BLaER1 (cell line): ENCODE data around the gene CLIP2.
A peak's percentile ranks its signal among the peaks of the same experiment; 100 is the strongest.

Experiments used
- H3K27ac ChIP-seq: shearing (Covaris generic); formaldehyde crosslinking; 2 replicates; pipeline ENCODE4 v1.8.1; 2022
- H3K27me3 ChIP-seq: shearing (Covaris generic); formaldehyde crosslinking; 2 replicates; pipeline ENCODE4 v1.8.1; 2022
- H3K36me3 ChIP-seq: shearing (Covaris generic); formaldehyde crosslinking; 2 replicates; pipeline ENCODE4 v1.8.1; 2022
- H3K4me1 ChIP-seq: shearing (Covaris generic); formaldehyde crosslinking; 2 replicates; pipeline ENCODE4 v1.8.1; 2022
- H3K4me2 ChIP-seq: shearing (Covaris generic); formaldehyde crosslinking; 2 replicates; pipeline ENCODE4 v1.8.1; 2022
- H3K4me3 ChIP-seq: shearing (Covaris generic); formaldehyde crosslinking; 2 replicates; pipeline ENCODE4 v1.8.1; 2022
- H3K9ac ChIP-seq: shearing (Covaris generic); formaldehyde crosslinking; 2 replicates; pipeline ENCODE4 v1.8.1; 2022
- H3K9me3 ChIP-seq: shearing (Covaris generic); formaldehyde crosslinking; 2 replicates; pipeline ENCODE4 v1.8.1; 2022
- H4K20me1 ChIP-seq: shearing (Covaris generic); formaldehyde crosslinking; 2 replicates; pipeline ENCODE4 v1.8.1; 2022
- Cebpa-rat ChIP-seq: shearing (Covaris generic); IDR thresholded peaks from 2 replicates; pipeline ENCODE4 v1.8.1; 2022

The CLIP2 gene

DNA sequence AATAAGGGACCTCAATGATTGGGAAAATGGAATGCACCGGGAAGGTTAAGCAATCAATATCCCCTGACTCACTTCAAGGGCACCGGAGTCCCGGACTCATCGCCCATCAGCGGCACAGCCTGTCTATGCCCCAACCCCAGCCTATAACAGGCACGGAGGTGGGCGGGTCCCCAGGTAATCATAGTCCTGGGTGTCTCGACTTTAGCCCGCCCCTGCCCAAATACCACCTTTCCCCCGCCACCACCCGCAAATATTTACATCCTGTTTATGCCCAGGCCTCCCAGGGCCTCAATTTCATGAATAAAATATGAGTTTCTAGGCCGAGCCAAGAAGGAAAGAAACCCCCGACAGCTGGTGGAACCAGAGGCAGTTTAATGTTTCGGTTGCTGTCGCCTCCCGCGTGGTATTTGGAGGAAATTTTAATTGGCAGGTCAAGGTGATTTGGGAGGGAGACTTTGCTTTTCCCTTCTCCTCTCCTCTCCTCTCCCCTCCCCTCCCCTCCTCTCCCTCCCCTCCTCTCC is 19.4 kb upstream of the CLIP2 start:
- no peaks in the 10 kb centered on the region for H3K36me3 ChIP-seq
- peak overlapping the region; percentile 67 for H3K4me3 ChIP-seq
- H3K27me3 ChIP-seq = no peaks in the 10 kb centered on the region
- peak overlapping the region; percentile 63; the same call in 1 of the 2 replicates for H3K9ac ChIP-seq
- no peak overlapping the region for H3K27ac ChIP-seq
- no peak for TF ChIP-seq Cebpa-rat
- H3K4me2 ChIP-seq = peak overlapping the region; percentile 86
- no peaks in the 10 kb centered on the region for H3K9me3 ChIP-seq
- no peaks in the 10 kb centered on the region for H4K20me1 ChIP-seq
- peaks cover 96% of the 10 kb centered on the region for H3K4me1 ChIP-seq

DNA sequence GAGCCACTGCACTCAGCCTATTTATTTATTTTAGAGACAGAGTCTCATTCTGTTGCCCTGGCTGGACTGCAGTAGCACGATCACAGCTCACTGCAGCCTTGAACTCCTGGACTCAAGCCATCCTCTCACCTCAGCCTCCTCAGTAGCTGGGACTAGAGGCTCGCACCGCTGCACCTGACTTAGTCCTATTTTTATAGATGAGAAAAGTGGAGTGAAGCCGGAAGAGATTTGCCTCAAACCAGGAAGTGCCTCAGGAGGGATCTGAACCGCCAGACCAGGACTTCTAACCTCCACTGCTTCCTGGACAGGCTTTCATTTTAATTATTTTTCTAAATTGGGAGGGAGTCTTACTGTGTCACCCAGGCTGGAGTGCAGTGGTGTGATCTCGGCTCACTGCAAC is 17.5 kb upstream of the CLIP2 start:
- H3K4me3 ChIP-seq = peak overlapping the region; percentile 51
- TF ChIP-seq Cebpa-rat = no peak
- peak overlapping the region; percentile 85 for H3K27ac ChIP-seq
- H3K36me3 ChIP-seq = no peaks in the 10 kb centered on the region
- peak overlapping the region; percentile 69 for H3K9ac ChIP-seq
- no peaks in the 10 kb centered on the region for H3K27me3 ChIP-seq
- peak overlapping the region; percentile 88 for H3K4me2 ChIP-seq
- no peaks in the 10 kb centered on the region for H4K20me1 ChIP-seq
- H3K4me1 ChIP-seq = peaks cover 94% of the 10 kb centered on the region
- H3K9me3 ChIP-seq = no peaks in the 10 kb centered on the region

DNA sequence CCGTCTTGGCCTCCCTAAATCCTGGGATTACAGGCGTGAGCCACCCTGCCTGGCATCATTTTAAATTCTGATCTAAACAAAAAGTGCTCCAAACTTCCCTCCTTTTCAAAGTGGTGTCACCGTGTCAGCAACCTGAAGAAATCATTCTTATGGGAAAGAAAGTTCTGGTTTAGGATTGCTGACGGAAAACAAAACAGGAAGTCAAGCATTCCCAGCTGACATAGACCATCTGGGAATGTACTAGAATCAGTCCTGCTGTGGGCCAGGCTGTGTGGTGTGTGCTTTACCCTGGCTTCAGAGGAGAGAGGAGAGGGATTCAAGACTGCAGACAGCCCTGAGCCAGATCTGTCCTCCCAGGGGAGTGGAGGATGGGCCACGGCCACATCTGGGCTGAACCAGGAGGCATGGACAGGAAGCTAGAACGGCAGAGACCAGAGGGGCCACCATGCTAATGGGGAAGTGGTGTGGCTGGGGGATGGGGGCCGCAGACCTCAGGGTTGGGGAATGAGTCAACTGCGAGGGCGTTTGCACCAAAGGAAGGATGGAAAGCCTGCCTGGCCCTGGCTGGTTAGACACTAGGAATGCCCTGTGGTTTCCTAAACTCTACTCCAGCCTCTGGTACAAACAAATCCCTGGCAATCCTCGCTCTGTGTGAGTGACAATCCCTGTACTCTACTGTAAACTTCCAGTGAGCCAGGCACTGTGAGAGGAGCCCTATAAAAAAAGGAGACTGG is 16.7 kb upstream of the CLIP2 start:
- peak overlapping the region; percentile 51 for H3K4me3 ChIP-seq
- TF ChIP-seq Cebpa-rat = no peak
- no peaks in the 10 kb centered on the region for H3K9me3 ChIP-seq
- H3K4me2 ChIP-seq = peak overlapping the region; percentile 88
- peak overlapping the region; percentile 69 for H3K9ac ChIP-seq
- H3K36me3 ChIP-seq = no peaks in the 10 kb centered on the region
- no peaks in the 10 kb centered on the region for H4K20me1 ChIP-seq
- H3K4me1 ChIP-seq = peaks cover 94% of the 10 kb centered on the region
- H3K27ac ChIP-seq = peak overlapping the region; percentile 85
- no peaks in the 10 kb centered on the region for H3K27me3 ChIP-seq

DNA sequence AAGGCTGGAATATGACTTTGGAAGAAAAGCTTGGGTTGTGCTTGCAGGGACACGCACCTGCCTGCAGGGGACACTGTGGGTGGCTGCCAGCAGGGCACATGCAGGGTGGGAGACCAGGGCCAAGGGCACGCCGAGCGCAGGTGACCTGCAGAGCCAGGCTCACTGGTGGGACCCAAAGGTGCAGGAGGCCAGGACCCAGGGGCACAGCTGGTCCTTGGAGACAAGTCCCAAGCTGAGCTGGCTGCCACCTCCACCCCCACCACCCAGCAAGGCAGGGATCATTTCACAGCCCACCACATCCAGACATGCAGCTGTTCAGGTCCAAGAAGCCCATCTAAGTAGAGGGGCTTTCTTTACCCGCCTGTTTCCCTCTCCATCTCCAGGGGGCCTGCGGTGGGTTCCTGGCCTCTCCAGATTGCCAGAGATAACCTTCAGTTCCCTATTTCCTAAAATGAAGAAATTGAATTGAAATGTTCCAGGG is 13.8 kb upstream of the CLIP2 start:
- H3K9me3 ChIP-seq = no peaks in the 10 kb centered on the region
- H3K36me3 ChIP-seq = no peaks in the 10 kb centered on the region
- H4K20me1 ChIP-seq = no peaks in the 10 kb centered on the region
- no peak for TF ChIP-seq Cebpa-rat
- no peaks in the 10 kb centered on the region for H3K27me3 ChIP-seq
- no peak overlapping the region for H3K9ac ChIP-seq
- no peak overlapping the region for H3K4me3 ChIP-seq
- peak overlapping the region; percentile 67 for H3K27ac ChIP-seq
- peaks cover 95% of the 10 kb centered on the region for H3K4me1 ChIP-seq
- H3K4me2 ChIP-seq = peak overlapping the region; percentile 88

DNA sequence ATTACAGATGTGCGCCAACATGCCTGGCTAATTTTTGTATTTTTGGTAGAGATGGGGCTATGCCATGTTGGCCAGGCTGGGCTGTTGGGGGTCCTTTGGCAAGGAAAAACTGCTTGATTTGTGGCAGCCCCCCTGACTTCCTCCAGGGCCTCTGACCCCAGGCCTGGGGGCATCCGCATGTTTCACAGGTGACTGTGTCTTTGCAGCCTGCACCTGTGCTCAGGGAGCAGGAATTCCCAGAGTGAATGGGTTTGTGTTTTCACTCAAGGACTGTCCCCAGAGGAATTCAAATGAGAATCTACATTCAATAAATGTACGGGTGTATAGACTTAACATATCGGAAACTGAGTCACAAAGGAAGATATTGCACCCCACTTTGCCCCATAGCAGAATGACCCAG is 11.6 kb upstream of the CLIP2 start:
- no peak for TF ChIP-seq Cebpa-rat
- Histone ChIP-seq H3K27ac (no peak overlapping the region), H3K9me3 (no peaks in the 10 kb centered on the region), H4K20me1 (no peaks in the 10 kb centered on the region), H3K4me2 (no peak overlapping the region), H3K4me1 (peaks cover 84% of the 10 kb centered on the region), H3K9ac (no peak overlapping the region), H3K4me3 (no peak overlapping the region), H3K27me3 (no peaks in the 10 kb centered on the region), H3K36me3 (no peaks in the 10 kb centered on the region)

DNA sequence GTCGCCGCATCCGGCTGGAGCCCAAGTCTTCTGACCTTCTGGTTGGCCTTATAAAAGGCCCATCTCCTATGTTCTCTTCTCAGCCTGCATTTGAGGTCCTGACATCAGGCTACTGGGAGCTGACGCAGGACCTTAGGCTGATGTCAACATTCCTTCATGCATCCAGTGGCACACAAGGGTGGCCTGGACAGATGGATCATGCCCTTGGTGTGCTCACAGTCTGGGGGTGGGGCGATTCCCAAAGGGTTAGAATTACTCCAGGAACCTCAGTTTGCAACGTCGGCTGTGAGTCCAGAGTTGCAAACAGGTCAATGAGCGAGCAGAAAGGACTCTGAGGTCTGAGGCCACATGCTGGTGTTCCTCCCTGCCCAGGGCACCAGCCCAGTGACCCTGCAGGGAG is 8.2 kb upstream of the CLIP2 start:
- Histone ChIP-seq H3K4me2 (peak overlapping the region; percentile 9; the same call in 1 of the 2 replicates), H3K9ac (no peak overlapping the region), H3K36me3 (no peaks in the 10 kb centered on the region), H3K9me3 (no peaks in the 10 kb centered on the region), H3K27ac (0 out of 2 replicates have a peak overlapping the region, but pooled peaks have one; percentile 26), H3K4me1 (peaks cover 76% of the 10 kb centered on the region), H4K20me1 (no peaks in the 10 kb centered on the region), H3K4me3 (no peak overlapping the region), H3K27me3 (no peaks in the 10 kb centered on the region)
- TF ChIP-seq Cebpa-rat = no peak

DNA sequence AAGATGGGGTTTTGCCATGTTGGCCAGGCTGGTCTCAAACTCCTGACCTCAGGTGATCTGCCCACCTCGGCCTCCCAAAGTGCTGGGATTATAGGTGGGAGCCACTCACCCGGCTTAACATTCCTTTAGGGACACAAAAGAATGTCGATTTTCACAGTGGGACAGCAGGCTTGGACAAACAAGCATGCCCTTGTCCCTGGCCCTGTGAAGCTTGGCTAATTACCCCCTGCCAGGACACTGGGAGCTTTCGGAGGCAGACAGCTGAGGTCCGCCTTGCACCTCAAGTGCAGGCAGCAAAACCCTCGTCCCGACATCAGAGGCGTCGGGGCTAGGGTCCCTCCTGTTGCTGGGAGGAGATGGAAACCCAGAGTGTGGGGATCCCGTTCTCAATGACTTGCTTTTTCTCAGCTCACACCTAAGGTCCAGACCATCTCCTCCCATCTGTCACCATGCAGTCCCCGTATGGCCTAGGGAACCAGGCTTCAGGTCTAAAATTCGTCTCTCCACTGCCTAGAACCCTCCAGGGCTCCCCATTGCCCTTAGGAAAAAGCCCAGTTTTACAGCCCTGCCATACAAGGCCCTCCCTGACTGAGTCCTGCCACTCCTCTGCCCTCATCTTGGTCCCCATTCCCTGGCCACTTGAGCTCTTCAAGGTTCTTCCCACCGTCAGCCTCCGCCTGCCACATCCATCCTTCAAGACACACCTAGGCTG is 6.3 kb upstream of the CLIP2 start:
- Histone ChIP-seq H3K4me2 (0 out of 2 replicates have a peak overlapping the region, but pooled peaks have one; percentile 20), H3K27ac (no peak overlapping the region), H3K4me1 (peaks cover 67% of the 10 kb centered on the region), H3K27me3 (no peaks in the 10 kb centered on the region), H3K9ac (no peak overlapping the region), H3K9me3 (no peaks in the 10 kb centered on the region), H4K20me1 (no peaks in the 10 kb centered on the region), H3K36me3 (no peaks in the 10 kb centered on the region), H3K4me3 (no peak overlapping the region)
- TF ChIP-seq Cebpa-rat = no peak

DNA sequence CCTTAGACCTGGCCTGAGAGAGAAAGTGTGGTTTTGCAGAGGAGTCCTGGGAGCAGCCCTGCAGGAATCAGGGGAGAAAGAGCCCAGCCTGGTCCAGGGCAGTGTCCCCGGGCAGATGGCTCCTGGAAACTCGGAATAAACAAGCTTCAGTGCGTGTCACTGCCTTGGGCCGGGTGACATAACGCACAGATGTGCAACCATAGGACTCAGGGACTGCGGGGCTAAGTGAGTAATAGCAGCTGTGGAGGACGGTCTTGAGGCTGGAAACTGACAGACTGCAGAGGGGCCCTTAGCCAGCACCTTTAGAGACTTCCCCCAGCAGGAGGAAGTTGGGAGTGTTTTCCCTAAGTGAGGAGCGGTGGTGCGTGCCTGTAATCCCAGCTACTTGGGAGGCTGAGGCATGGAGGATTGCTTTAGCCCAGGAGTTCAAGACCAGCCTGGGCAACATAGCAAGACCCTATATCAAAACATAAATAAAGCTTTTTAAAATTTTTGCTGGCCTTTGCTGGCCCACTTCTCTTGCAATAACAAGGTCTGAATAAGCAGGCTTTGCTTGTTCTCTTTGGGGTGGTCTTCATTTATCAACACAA is 5.3 kb upstream of the CLIP2 start:
- H3K4me2 ChIP-seq = peak overlapping the region; percentile 36
- H4K20me1 ChIP-seq = no peaks in the 10 kb centered on the region
- no peak for TF ChIP-seq Cebpa-rat
- no peak overlapping the region for H3K27ac ChIP-seq
- H3K27me3 ChIP-seq = no peaks in the 10 kb centered on the region
- peaks cover 70% of the 10 kb centered on the region for H3K4me1 ChIP-seq
- H3K36me3 ChIP-seq = no peaks in the 10 kb centered on the region
- no peaks in the 10 kb centered on the region for H3K9me3 ChIP-seq
- no peak overlapping the region for H3K9ac ChIP-seq
- H3K4me3 ChIP-seq = no peak overlapping the region

DNA sequence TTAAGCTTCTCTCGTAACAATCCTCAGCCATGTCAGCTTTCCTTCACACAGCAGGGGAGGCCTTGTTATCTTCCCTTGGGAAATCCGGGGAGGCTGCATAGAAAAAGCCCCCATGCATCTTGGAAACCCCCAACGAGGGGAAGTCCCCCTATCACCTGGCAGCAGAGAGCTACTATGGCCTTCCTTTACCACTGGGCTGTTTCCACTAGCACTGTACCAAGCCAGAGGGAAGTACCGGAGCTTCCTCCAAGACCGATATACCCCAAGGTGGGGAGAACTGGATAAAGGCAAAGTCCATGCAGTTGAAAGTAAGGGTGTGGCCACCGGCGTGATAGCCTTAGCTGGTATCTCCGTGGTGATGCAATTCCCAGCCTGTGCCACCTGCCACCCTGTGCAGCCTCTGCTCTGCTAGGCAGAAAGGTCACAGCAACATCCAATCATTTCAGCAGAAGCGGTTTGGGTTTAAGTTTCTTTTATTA is 4.4 kb upstream of the CLIP2 start:
- H3K4me1 ChIP-seq = peaks cover 62% of the 10 kb centered on the region
- peak overlapping the region; percentile 36 for H3K4me2 ChIP-seq
- H3K36me3 ChIP-seq = no peaks in the 10 kb centered on the region
- peaks cover under 1% of the 10 kb centered on the region; the same call in 1 of the 2 replicates for H4K20me1 ChIP-seq
- no peak for TF ChIP-seq Cebpa-rat
- no peaks in the 10 kb centered on the region for H3K27me3 ChIP-seq
- no peak overlapping the region for H3K27ac ChIP-seq
- no peak overlapping the region for H3K9ac ChIP-seq
- H3K4me3 ChIP-seq = no peak overlapping the region
- H3K9me3 ChIP-seq = no peaks in the 10 kb centered on the region
